Fibroblast of villous mesenchyme (primary cell): ENCODE results near the gene PPA1. TPM values are rescaled to one million over a fixed set of nuclear protein-coding genes. Genes with fewer than 3 reads are reported as not detected.
A peak's percentile ranks its signal among the peaks of the same experiment; 100 is the strongest.
"Not testable (repeated sequence)": the region's sequence is repeated elsewhere in the genome, so short reads cannot be mapped to it uniquely, and the experiment has no call there.

Experiments
- DNase-seq: peaks from one replicate; pipeline ENCODE4 v3.0.0-alpha.2; 2010; ENCODE audit warnings: low read depth
- H3K4me3 ChIP-seq: 2 replicates; pipeline ENCODE4 v1.5.1; 2011; ENCODE audit warnings: low read depth, mild to moderate bottlenecking, low read length
- total RNA-seq: library from RNA; depleted of rRNA; stranded (reverse); fragments of >200 nt; gene quantifications from 2 replicates; pipeline ENCODE4 v1.2.3, GENCODE V29; 2012
- TF ChIP-seq, protein P1 (sequence below): IDR thresholded peaks from 2 replicates; pipeline ENCODE4 v1.5.1; 2012; ENCODE audit warnings: low read depth, mild to moderate bottlenecking, low read length; ENCODE audit not compliant: insufficient read depth

Gene PPA1
- total RNA-seq, 1 donor, result 219 TPM

DNA sequence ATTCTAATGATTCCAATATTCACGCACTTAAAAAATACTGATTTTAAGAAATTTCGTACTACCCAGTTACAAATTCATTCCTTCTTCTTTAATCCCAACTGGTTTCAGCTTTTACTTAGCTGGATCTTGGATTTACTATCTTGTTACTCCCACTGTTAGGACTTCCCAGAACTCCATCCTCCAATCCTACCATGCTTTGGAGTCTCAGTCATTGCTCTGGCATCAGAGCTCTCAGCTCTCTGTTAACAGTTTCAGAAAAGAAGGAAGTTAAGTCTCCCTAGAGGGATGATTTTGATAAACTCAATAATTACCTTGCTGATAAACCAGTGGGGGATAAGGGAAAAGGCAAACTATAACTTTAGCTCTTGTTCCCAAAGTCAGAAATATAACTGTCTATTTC is 9.5 kb downstream of the PPA1 start:
- TF ChIP-seq, protein P1, sequence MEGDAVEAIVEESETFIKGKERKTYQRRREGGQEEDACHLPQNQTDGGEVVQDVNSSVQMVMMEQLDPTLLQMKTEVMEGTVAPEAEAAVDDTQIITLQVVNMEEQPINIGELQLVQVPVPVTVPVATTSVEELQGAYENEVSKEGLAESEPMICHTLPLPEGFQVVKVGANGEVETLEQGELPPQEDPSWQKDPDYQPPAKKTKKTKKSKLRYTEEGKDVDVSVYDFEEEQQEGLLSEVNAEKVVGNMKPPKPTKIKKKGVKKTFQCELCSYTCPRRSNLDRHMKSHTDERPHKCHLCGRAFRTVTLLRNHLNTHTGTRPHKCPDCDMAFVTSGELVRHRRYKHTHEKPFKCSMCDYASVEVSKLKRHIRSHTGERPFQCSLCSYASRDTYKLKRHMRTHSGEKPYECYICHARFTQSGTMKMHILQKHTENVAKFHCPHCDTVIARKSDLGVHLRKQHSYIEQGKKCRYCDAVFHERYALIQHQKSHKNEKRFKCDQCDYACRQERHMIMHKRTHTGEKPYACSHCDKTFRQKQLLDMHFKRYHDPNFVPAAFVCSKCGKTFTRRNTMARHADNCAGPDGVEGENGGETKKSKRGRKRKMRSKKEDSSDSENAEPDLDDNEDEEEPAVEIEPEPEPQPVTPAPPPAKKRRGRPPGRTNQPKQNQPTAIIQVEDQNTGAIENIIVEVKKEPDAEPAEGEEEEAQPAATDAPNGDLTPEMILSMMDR, result no peak
- peak; percentile 10 for DNase-seq
- no peak overlapping the region for H3K4me3 ChIP-seq

DNA sequence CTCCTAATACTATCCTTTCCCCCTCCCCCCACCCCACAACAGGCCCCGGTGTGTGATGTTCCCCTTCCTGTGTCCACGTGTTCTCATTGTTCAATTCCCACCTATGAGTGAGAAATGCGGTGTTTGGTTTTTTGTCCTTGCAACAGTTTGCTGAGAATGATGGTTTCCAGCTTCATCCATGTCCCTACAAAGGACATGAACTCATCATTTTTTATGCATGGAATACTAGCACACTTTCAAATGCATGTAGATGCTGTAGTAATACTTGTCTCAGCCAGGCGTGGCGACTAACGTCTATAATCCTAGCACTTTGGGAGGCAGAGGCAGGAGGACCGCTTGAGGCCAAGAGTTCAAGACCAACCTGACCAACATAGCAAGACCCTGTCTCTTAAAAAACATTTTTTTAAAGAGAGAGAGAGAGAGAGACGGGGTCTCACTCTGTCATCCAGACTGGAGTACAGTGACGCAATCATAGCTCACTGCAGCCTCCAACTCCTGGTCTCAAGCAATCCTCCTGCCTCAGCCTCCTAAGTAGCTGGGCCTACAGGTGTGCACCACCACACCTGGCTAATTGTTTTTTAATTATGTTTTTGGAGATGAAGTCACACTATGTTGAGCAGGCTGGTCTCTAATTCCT is 10.3 kb downstream of the PPA1 start:
- DNase-seq, H3K4me3 ChIP-seq: not testable (repeated sequence)

DNA sequence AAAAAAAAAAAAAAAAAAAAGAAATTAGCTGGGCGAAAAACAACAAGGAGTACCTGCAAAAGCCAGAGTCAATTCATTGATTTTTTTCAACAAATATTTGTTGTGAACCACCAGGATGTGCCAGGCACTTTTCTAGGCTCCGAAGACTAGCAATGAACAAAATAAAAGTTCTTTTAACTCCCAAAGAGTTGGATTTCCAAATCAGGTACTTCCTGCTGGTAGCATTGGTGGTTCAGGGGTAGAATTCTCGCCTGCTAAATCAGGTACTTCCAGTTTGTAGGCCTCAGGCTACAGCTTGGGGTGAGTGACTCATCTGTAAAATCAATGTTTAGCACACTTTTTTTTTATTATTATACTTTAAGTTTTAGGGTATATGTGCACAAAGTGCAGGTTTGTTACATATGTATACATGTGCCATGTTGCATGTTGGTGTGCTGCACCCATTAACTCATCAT is 10.9 kb downstream of the PPA1 start:
- no peak overlapping the region for H3K4me3 ChIP-seq
- TF ChIP-seq, protein P1, result no peak
- DNase-seq, result peak; percentile 11

DNA sequence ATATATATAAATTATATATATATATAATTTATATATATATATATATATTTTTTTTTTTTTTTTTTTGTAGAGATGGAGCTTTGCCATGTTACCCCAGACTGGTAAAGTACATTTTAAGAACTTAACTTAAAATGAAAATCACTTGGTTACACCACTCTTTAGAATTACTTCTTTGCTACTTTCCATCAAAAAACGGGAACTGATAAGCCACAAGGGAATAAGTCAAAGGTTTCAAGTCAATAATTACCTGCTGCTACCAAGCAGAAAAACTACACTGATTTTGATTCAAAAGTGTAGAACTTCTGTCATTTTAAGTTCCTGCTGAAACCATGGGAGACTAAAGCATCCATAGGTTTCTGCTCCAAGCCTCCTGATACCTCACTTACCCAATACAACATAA is 12.2 kb downstream of the PPA1 start:
- DNase-seq, result no peak
- no peak overlapping the region for H3K4me3 ChIP-seq
- TF ChIP-seq, protein P1, result no peak

DNA sequence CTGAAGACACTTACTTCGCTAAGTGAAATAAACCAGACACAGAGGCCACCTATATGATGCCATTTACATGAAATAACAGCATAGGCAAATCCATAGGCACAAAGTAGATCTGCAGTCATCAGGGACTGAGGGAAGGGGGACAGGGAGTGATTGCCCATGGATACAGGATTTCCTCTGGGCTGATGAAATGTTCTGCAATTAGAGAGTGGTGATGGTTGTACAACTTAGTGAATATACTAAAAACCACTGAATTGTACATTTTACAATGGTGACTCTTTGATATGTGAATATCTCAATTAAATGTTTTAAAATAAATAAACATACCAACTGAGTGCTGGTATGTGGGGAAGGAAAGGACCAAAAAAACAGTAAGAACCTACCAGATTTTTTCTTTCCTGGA is 20.4 kb downstream of the PPA1 start:
- peak; percentile 19 for DNase-seq
- TF ChIP-seq, protein P1, result no peak
- H3K4me3 ChIP-seq, result no peak overlapping the region

DNA sequence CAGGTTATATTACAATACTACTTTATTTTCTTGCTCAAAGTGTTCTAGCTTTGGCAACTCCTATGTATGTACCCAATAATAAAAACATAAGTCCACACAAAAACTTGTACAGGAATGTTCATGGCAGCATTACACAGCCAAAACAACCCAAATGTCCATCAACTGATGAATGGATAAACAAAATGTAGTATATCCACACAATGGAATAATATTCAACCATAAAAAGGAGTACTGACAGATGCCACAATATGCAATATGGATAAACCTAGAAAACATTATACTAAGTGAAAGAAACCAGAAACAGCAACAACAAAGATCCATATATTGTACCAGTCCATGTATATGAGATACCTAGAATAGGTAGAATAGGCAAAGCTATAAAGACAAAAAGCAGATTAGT is 21.0 kb downstream of the PPA1 start:
- no peak for DNase-seq
- H3K4me3 ChIP-seq, result no peak overlapping the region
- TF ChIP-seq, protein P1, result no peak

DNA sequence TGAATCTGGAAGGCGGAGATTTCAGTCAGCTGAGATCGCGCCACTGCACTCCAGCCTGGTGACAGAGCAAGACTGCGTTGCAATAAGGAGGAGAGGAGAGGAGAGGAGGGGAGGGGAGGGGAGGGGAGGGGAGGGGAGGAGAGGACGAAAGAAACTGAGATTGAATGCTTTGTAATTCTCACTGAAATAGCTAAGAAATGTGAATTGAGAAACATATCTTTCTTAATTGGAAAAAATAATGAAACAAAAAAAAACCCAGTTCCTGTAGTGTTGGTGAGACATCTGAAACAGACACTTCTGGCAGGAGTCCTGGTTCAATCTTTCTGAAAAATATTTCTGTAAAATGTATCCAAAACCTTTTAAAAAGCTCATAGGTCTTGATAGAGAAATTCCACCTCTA is 26.5 kb downstream of the PPA1 start:
- DNase-seq, result no peak
- H3K4me3 ChIP-seq, result no peak overlapping the region
- TF ChIP-seq, protein P1, result no peak
